Sigmoid colon (tissue), 7 donors: ENCODE results near the gene SERPIND1. TPM values are rescaled to one million over a fixed set of nuclear protein-coding genes. Genes with fewer than 3 reads are reported as not detected.

Experiments
- DNase-seq: peaks from one replicate; pipeline ENCODE4 v3.0.0-alpha.2; 2019
- H3K27ac ChIP-seq, 4 donors: fragments of 200-600 bp; sonication (generic); one replicate each; pipeline ENCODE4 v1.5.1; 2016 to 2019; ENCODE audit warnings: mild to moderate bottlenecking in 1 of 4
- H3K27me3 ChIP-seq, 3 donors: fragments of 200-600 bp; sonication (generic); one replicate each; pipeline ENCODE4 v1.5.1; 2019; ENCODE audit warnings: mild to moderate bottlenecking in 1 of 3
- H3K36me3 ChIP-seq, 4 donors: fragments of 200-600 bp; sonication (generic); one replicate each; pipeline ENCODE4 v1.5.1; 2016 to 2019
- H3K4me1 ChIP-seq, 4 donors: fragments of 200-600 bp; sonication (generic); one replicate each; pipeline ENCODE4 v1.5.1; 2017 to 2019
- H3K4me3 ChIP-seq, 4 donors: fragments of 200-600 bp; sonication (generic); one replicate each; pipeline ENCODE4 v1.5.1; 2017 to 2019; ENCODE audit warnings: mild to moderate bottlenecking in 2 of 4, moderate library complexity in 1 of 4
- H3K9me3 ChIP-seq, 4 donors: fragments of 200-600 bp in 3 of 4; sonication (generic) in 3 of 4; one replicate each; pipeline versions ENCODE4 v1.5.1 to v1.6.1; 2013 to 2019
- EP300 ChIP-seq, 4 donors: sonication (generic); formaldehyde crosslinking; IDR thresholded peaks; one replicate each; pipeline ENCODE4 v1.6.1; 2017; ENCODE audit warnings: antibody characterized with exemption in 4 of 4
- POLR2A ChIP-seq, 2 donors: fragments of 450-650 bp; IDR thresholded peaks; one replicate each; pipeline ENCODE4 v1.6.1; 2016; ENCODE audit warnings: antibody characterized with exemption in 2 of 2, mild to moderate bottlenecking in 2 of 2, moderate library complexity in 2 of 2
- POLR2AphosphoS5 ChIP-seq, 4 donors: sonication (generic); formaldehyde crosslinking; IDR thresholded peaks; one replicate each; pipeline ENCODE4 v1.6.1; 2017; ENCODE audit warnings: antibody characterized with exemption in 4 of 4
- WGBS, 2 donors: extraction: QIAGEN DNeasy Blood & Tissue Kit; methylation state at CpG; one replicate each; pipeline ENCODE4 v1.1.7; 2013; 5-methylcytosine and 5-hydroxymethylcytosine counted together
- intact Hi-C: fragments of 100-400 bp; cut with DNase I; formaldehyde crosslinking; loops from one replicate; pipeline ENCODE4 v1.15.1; 2023
- polyA plus RNA-seq, 3 donors: library from polyadenylated mRNA; stranded (reverse); fragments of 200-250 nt; gene quantifications; one replicate each; pipeline ENCODE4 v1.2.3, GENCODE V29; 2013
- total RNA-seq, 4 donors: library from RNA; depleted of rRNA; stranded (reverse); fragments of >200 nt; gene quantifications; one replicate each; pipeline ENCODE4 v1.1.0, GENCODE V29; 2016
- TF ChIP-seq, protein P1 (sequence below), 4 experiments: fragments of 450-650 bp in 3 of 4; fragments of 200-600 bp in 1 of 4; IDR thresholded peaks; one replicate each; pipeline ENCODE4 v1.5.1; 2016 to 2019; ENCODE audit warnings: antibody characterized with exemption in 4 of 4, mild to moderate bottlenecking in 3 of 4, moderate library complexity in 2 of 4
- donor health status: healthy with polysubstance abuse.
- donor health status: Bipolar disorder and iron deficiency.
- donor health status: healthy.

SERPIND1 gene
- total and polyA plus RNA-seq, 7 donors, result 0.04 TPM; not detected in 6

DNA sequence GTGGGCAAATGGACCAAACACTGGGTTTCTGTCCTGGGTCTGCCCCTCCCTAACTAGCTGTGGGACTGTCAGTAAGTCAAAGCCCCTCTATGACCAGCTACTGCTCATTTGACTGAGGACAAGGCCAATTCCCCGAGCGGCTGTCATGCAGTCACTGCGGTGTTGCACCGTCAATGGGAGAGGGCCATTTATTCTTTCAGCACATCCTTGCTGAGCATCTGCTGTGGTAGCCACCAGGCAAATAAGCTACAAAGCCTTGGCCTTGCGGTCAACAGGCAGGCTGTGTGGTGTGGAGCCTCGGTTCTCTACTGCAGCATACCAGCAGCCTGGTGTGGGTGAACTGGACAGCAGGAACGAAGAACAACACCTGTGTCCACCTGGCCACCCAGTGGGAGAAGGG lies 25.8 kb upstream of the SERPIND1 start:
- Histone ChIP-seq H3K36me3 (peaks cover 17 to 65% (median 44%) of the 10 kb centered on the region in 4 donors), H3K4me1 (peaks cover 0 to 36% (median 27%) of the 10 kb centered on the region in 4 donors), H3K27me3 (no peaks in the 10 kb centered on the region), H3K9me3 (no peaks in the 10 kb centered on the region), H3K27ac (peak overlapping the region in 3 of 4 donors; percentile 39 to 43 (median 41)), H3K4me3 (no peak overlapping the region)
- TF ChIP-seq, protein P1, sequence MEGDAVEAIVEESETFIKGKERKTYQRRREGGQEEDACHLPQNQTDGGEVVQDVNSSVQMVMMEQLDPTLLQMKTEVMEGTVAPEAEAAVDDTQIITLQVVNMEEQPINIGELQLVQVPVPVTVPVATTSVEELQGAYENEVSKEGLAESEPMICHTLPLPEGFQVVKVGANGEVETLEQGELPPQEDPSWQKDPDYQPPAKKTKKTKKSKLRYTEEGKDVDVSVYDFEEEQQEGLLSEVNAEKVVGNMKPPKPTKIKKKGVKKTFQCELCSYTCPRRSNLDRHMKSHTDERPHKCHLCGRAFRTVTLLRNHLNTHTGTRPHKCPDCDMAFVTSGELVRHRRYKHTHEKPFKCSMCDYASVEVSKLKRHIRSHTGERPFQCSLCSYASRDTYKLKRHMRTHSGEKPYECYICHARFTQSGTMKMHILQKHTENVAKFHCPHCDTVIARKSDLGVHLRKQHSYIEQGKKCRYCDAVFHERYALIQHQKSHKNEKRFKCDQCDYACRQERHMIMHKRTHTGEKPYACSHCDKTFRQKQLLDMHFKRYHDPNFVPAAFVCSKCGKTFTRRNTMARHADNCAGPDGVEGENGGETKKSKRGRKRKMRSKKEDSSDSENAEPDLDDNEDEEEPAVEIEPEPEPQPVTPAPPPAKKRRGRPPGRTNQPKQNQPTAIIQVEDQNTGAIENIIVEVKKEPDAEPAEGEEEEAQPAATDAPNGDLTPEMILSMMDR (IDR thresholded peaks at IDR 0.05), result no peak
- TF ChIP-seq EP300 (IDR thresholded peaks at IDR 0.05) (no peak), POLR2AphosphoS5 (IDR thresholded peaks at IDR 0.05) (no peak), POLR2A (IDR thresholded peaks at IDR 0.05) (no peak)
- 92 to 96% methylated on average over 7 of the region's 7 CpGs for WGBS, 2 donors
- intact Hi-C loops, result no loop called here
- DNase-seq, result no peak

DNA sequence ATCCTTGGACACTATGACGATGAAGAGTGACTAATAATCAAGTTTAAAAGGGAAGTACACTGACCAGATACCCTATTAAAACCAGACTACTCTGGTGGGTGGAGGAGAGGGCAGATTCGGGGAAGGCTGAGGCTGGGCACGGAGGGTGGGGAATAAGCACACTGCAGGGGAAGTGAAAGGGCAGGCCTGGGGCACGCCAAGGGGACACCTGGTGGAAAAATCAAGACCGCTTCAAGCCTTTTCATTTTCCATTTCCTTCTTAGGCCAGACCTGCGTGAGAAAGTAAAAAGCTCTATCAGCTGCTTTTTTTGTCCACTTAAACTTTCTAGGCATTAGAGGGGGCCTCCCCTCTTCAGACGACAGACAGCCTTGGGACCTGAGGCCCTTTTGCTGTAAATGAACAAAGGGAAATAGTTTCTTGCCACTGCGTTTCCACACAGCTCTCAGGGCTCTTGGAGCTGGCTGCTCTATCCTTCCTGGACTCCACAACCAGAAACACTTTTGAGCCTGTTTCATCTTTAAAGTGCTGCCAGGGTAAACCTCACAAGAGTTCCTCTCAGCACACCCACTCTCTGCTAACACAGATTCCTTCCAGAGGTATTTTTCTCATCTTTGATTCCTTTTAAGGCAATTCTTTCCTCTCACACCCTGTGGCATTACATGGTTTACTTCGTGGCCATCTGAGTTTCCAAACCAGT lies 25.0 kb upstream of the SERPIND1 start:
- no peaks in the 10 kb centered on the region for H3K9me3 ChIP-seq
- H3K4me1 ChIP-seq, result peaks cover 0 to 36% (median 27%) of the 10 kb centered on the region in 4 donors
- peaks cover 13 to 63% (median 40%) of the 10 kb centered on the region in 4 donors for H3K36me3 ChIP-seq
- TF ChIP-seq POLR2AphosphoS5 (IDR thresholded peaks at IDR 0.05) (no peak), POLR2A (IDR thresholded peaks at IDR 0.05) (no peak), EP300 (IDR thresholded peaks at IDR 0.05) (no peak)
- TF ChIP-seq, protein P1 (IDR thresholded peaks at IDR 0.05), result no peak
- no peak for DNase-seq
- H3K4me3 ChIP-seq, result no peak overlapping the region
- intact Hi-C loops, result no loop called here
- H3K27ac ChIP-seq, result peak overlapping the region; percentile 10 to 43 (median 40)
- no peaks in the 10 kb centered on the region for H3K27me3 ChIP-seq
- WGBS, 2 donors, result 64 to 88% methylated on average over 9 of the region's 9 CpGs

DNA sequence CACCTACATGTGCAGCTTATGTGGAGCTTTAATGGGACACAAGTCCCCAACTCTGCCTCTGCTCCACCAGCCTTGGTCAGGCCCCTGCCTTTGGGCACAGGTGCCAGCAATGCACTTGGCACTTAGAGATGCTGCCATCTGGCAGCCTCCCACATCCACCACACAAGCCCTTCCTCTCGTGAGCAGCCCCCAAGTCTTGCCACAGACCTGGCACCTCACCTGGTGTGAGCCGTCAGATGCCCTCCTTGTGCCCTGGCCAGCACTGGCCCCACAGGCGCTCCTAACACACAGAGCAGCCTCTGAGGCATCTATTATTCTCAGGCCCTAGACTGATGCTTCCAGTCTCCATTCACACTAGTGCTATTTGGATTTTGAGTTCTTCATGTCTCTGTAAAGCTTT lies 24.5 kb upstream of the SERPIND1 start:
- H3K36me3 ChIP-seq, result peaks cover 13 to 60% (median 36%) of the 10 kb centered on the region in 4 donors
- 83 to 94% methylated on average over 3 of the region's 3 CpGs for WGBS, 2 donors
- intact Hi-C loops, result no loop called here
- no peak overlapping the region for H3K4me3 ChIP-seq
- no peak for DNase-seq
- no peaks in the 10 kb centered on the region for H3K9me3 ChIP-seq
- H3K27ac ChIP-seq, result peak overlapping the region; percentile 10 to 43 (median 40)
- no peaks in the 10 kb centered on the region for H3K27me3 ChIP-seq
- no peak for TF ChIP-seq EP300 (IDR thresholded peaks at IDR 0.05)
- TF ChIP-seq POLR2A (IDR thresholded peaks at IDR 0.05), result no peak
- H3K4me1 ChIP-seq, result peaks cover 0 to 36% (median 27%) of the 10 kb centered on the region in 4 donors

GRCh38 chr22:20750461-20751184 lies 23.3 kb upstream of the SERPIND1 start:
- TF ChIP-seq, protein P1 (IDR thresholded peaks at IDR 0.05), result no peak
- peak in 1 of 4 donors; percentile 10 for TF ChIP-seq POLR2AphosphoS5 (IDR thresholded peaks at IDR 0.05)
- Histone ChIP-seq H3K9me3 (no peaks in the 10 kb centered on the region), H3K36me3 (peaks cover 13 to 57% (median 33%) of the 10 kb centered on the region in 4 donors), H3K4me3 (no peak overlapping the region), H3K4me1 (peaks cover 0 to 36% (median 27%) of the 10 kb centered on the region in 4 donors), H3K27ac (peak overlapping the region in 3 of 4 donors; percentile 23 to 29 (median 28)), H3K27me3 (no peaks in the 10 kb centered on the region)
- intact Hi-C loops, result no loop called here
- WGBS, 2 donors, result 61 to 66% methylated on average over 9 of the region's 9 CpGs
- DNase-seq, result peak; percentile 77

DNA sequence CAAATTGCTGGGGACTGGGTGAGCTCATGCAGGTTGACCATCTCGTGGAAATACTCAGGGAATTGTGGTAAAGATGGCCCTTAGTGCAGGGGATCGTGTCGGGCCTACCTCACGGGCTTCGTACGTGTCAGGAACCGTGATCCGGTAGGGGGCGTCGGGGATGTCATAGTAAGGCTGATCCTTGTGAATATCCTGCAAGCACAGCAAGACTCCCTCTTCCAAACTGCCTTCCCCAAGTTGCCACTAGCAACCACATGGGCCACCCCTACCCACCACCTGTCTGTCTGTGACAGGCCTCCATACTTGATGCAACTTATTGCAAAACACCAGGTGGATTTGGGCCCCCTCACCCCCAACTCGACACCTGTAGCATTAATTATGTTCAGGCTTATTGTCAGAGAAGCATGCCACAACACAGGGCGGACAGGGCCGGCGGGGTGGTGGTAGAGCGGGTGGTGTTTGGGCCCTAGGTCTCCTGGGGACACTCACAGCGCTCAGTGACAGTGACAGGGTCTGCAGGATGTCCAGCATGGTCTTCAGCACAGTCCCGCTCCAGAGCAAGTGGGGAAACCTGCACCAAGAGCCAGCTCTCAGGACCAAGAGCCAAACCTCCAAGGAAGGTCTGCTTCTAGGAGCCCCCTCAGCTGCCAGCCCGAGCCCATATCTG lies 22.6 kb upstream of the SERPIND1 start:
- peak overlapping the region in 3 of 4 donors; percentile 23 to 29 (median 28) for H3K27ac ChIP-seq
- WGBS, 2 donors, result 94 to 96% methylated on average over 18 of the region's 18 CpGs
- peaks cover 0 to 36% (median 27%) of the 10 kb centered on the region in 4 donors for H3K4me1 ChIP-seq
- H3K4me3 ChIP-seq, result no peak overlapping the region
- no peaks in the 10 kb centered on the region for H3K9me3 ChIP-seq
- no peak for DNase-seq
- no peaks in the 10 kb centered on the region for H3K27me3 ChIP-seq
- intact Hi-C loops, result no loop called here
- no peak for TF ChIP-seq POLR2AphosphoS5 (IDR thresholded peaks at IDR 0.05)
- TF ChIP-seq, protein P1 (IDR thresholded peaks at IDR 0.05), result no peak
- no peak for TF ChIP-seq EP300 (IDR thresholded peaks at IDR 0.05)
- TF ChIP-seq POLR2A (IDR thresholded peaks at IDR 0.05), result no peak
- H3K36me3 ChIP-seq, result peaks cover 11 to 52% (median 32%) of the 10 kb centered on the region in 4 donors
